Chondrocyte (in vitro differentiated cells): ENCODE results near the gene AQP7. TPM values are rescaled to one million over a fixed set of nuclear protein-coding genes. Genes with fewer than 3 reads are reported as not detected.
"Not testable (repeated sequence)": the region's sequence is repeated elsewhere in the genome, so short reads cannot be mapped to it uniquely, and the experiment has no call there.

Experiments used
- DNase-seq: peaks from one replicate; pipeline ENCODE4 v3.0.0; 2021; ENCODE audit warnings: mixed read lengths, low spot score
- H3K27ac Mint-ChIP-seq: one replicate; pipeline ENCODE4 v1.8.0; 2021; ENCODE audit warnings: mild to moderate bottlenecking, moderate library complexity, mixed read lengths; ENCODE audit not compliant: unreplicated experiment
- H3K27me3 Mint-ChIP-seq: 2 replicates; pipeline ENCODE4 v1.8.0; 2021; ENCODE audit warnings: low read depth, mixed read lengths
- H3K36me3 Mint-ChIP-seq: 2 replicates; pipeline ENCODE4 v1.8.0; 2021; ENCODE audit warnings: low read depth, mixed read lengths
- H3K4me1 Mint-ChIP-seq: 2 replicates; pipeline ENCODE4 v1.8.0; 2021; ENCODE audit warnings: low read depth, mild to moderate bottlenecking, mixed read lengths
- H3K4me3 Mint-ChIP-seq: one replicate; pipeline ENCODE4 v1.8.0; 2021; ENCODE audit warnings: mild to moderate bottlenecking, moderate library complexity, mixed read lengths; ENCODE audit not compliant: unreplicated experiment
- H3K9me3 Mint-ChIP-seq: 2 replicates; pipeline ENCODE4 v1.8.0; 2021; ENCODE audit warnings: low read depth, mixed read lengths
- CTCF ChIP-seq: fragments of 200-600 bp; sonication (generic); IDR thresholded peaks from 2 replicates; pipeline ENCODE4 v1.5.0; 2021; ENCODE audit warnings: antibody characterized with exemption, mild to moderate bottlenecking, moderate library complexity
- total RNA-seq: library from RNA; stranded (reverse); gene quantifications from 3 replicates; pipeline ENCODE4 v1.2.1, GENCODE V29; 2021

The AQP7 gene
- total RNA-seq, 1 donor from 2014 or later = 0.30 TPM

GRCh38 chr9:33375238-33375840 lies 27.0 kb downstream of the AQP7 start:
- Mint-ChIP-seq H3K4me3 (peak overlapping the region; percentile 33), H3K4me1 (peaks cover 16% of the 10 kb centered on the region), H3K9me3 (no peaks in the 10 kb centered on the region), H3K27ac (peak overlapping the region; percentile 75), H3K27me3 (no peaks in the 10 kb centered on the region), H3K36me3 (peaks cover 5% of the 10 kb centered on the region)
- TF ChIP-seq CTCF = no peak
- no peak for DNase-seq

- H3K4me3 Mint-ChIP-seq = peak overlapping the region; percentile 33
Observed at GRCh38 chr9:33374634-33375237, 27.6 kb downstream of the AQP7 start.

GRCh38 chr9:33374190-33374589 lies 28.2 kb downstream of the AQP7 start:
- TF ChIP-seq CTCF = no peak
- DNase-seq = peak; percentile 17
- H3K36me3 Mint-ChIP-seq = peaks cover 9% of the 10 kb centered on the region
- no peaks in the 10 kb centered on the region for H3K9me3 Mint-ChIP-seq
- H3K27me3 Mint-ChIP-seq = no peaks in the 10 kb centered on the region
- no peak overlapping the region for H3K27ac Mint-ChIP-seq
- peaks cover 16% of the 10 kb centered on the region for H3K4me1 Mint-ChIP-seq
- no peak overlapping the region for H3K4me3 Mint-ChIP-seq

More at GRCh38 chr9:33374634-33375237, 27.6 kb downstream of the AQP7 start:
- TF ChIP-seq CTCF = peak; percentile 93
- DNase-seq = peak; percentile 51
- Mint-ChIP-seq H3K27ac (peak overlapping the region; percentile 75), H3K36me3 (peaks cover 8% of the 10 kb centered on the region), H3K27me3 (no peaks in the 10 kb centered on the region), H3K9me3 (no peaks in the 10 kb centered on the region), H3K4me1 (peaks cover 16% of the 10 kb centered on the region)

- H3K27ac Mint-ChIP-seq = no peak overlapping the region
- peaks cover 16% of the 10 kb centered on the region for H3K4me1 Mint-ChIP-seq
- H3K27me3 Mint-ChIP-seq = no peaks in the 10 kb centered on the region
- peak; percentile 38 for DNase-seq
- no peaks in the 10 kb centered on the region for H3K9me3 Mint-ChIP-seq
- H3K36me3 Mint-ChIP-seq = peaks cover 13% of the 10 kb centered on the region
- no peak overlapping the region for H3K4me3 Mint-ChIP-seq
- TF ChIP-seq CTCF = no peak
Observed at GRCh38 chr9:33372900-33373299, 29.5 kb downstream of the AQP7 start.

GRCh38 chr9:33366979-33367480 lies 35.3 kb downstream of the AQP7 start:
- H3K4me3 Mint-ChIP-seq = no peak overlapping the region
- no peaks in the 10 kb centered on the region for H3K9me3 Mint-ChIP-seq
- no peaks in the 10 kb centered on the region for H3K4me1 Mint-ChIP-seq
- DNase-seq = no peak
- TF ChIP-seq CTCF = no peak
- H3K36me3 Mint-ChIP-seq = peaks cover 39% of the 10 kb centered on the region
- no peak overlapping the region for H3K27ac Mint-ChIP-seq
- no peaks in the 10 kb centered on the region for H3K27me3 Mint-ChIP-seq

- not testable (repeated sequence) for H3K4me3 Mint-ChIP-seq, DNase-seq, H3K4me1 Mint-ChIP-seq, H3K9me3 Mint-ChIP-seq, H3K27me3 Mint-ChIP-seq, H3K27ac Mint-ChIP-seq
- H3K36me3 Mint-ChIP-seq = peaks cover 31% of the 10 kb centered on the region
Observed at GRCh38 chr9:33364814-33365213, 37.6 kb downstream of the AQP7 start.
